Astrocyte of the cerebellum (primary cell): ENCODE results near the gene PHF21B.
"Not testable (repeated sequence)": the region's sequence is repeated elsewhere in the genome, so short reads cannot be mapped to it uniquely, and the experiment has no call there.

ENCODE experiments used
- DNase-seq: peaks from one replicate; pipeline ENCODE4 v3.0.0-alpha.2; 2011; ENCODE audit warnings: low read depth
- H3K4me3 ChIP-seq: 2 replicates; pipeline ENCODE4 v1.5.1; 2011; ENCODE audit warnings: mild to moderate bottlenecking, low read depth, low read length, moderate library complexity
- in situ Hi-C: cut with HindIII; loops from 2 replicates; pipeline ENCODE4 v1.10.0; 2017; ENCODE audit warnings: low sequenced_read_pairs
- TF ChIP-seq, protein P1 (sequence below): IDR thresholded peaks from 2 replicates; pipeline ENCODE4 v1.5.1; 2012; ENCODE audit warnings: low read length, low read depth, moderate library complexity, mild to moderate bottlenecking; ENCODE audit errors: missing control alignments

The PHF21B gene

DNA sequence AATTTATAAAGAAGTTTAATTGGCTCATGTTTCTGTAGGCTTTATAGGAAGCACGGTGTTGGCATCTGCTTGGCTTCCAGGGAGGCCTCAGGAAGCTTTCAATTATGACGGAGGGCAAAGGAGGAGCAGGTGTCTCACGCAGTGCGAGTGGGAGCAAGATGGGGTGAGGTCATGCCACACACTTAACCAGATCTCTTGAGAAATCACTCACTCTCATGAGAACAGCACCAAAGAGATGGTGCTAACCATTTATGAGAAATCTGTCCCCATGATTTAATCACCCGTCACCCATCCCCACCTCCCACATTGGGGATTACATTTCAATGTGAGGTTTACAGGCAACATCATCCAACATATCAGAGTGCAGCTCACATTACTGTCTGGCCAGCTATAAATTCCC is 153.9 kb downstream of the PHF21B start:
- DNase-seq = no peak
- H3K4me3 ChIP-seq = no peak overlapping the region
- in situ Hi-C loops = no loop called here
- TF ChIP-seq, protein P1, sequence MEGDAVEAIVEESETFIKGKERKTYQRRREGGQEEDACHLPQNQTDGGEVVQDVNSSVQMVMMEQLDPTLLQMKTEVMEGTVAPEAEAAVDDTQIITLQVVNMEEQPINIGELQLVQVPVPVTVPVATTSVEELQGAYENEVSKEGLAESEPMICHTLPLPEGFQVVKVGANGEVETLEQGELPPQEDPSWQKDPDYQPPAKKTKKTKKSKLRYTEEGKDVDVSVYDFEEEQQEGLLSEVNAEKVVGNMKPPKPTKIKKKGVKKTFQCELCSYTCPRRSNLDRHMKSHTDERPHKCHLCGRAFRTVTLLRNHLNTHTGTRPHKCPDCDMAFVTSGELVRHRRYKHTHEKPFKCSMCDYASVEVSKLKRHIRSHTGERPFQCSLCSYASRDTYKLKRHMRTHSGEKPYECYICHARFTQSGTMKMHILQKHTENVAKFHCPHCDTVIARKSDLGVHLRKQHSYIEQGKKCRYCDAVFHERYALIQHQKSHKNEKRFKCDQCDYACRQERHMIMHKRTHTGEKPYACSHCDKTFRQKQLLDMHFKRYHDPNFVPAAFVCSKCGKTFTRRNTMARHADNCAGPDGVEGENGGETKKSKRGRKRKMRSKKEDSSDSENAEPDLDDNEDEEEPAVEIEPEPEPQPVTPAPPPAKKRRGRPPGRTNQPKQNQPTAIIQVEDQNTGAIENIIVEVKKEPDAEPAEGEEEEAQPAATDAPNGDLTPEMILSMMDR = no peak

DNA sequence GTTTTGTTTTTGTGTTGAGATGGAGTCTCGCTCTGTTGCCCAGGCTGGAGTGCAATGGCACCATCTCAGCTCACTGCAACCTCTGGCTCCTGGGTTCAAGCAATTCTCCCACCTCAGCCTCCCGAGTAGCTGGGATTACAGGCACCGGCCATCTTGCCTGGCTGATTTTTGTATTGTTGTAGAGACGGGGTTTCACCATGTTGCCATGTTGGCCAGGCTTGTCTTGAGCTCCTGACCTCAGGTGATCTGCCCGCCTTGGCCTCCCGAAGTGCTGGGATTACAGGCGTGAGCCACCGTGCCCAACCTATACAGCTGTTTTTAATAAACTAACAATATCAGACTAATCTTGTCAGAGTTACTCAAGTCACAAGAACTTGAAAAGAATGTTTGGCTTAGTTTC is 155.2 kb downstream of the PHF21B start:
- in situ Hi-C loops, H3K4me3 ChIP-seq, DNase-seq: not testable (repeated sequence)

DNA sequence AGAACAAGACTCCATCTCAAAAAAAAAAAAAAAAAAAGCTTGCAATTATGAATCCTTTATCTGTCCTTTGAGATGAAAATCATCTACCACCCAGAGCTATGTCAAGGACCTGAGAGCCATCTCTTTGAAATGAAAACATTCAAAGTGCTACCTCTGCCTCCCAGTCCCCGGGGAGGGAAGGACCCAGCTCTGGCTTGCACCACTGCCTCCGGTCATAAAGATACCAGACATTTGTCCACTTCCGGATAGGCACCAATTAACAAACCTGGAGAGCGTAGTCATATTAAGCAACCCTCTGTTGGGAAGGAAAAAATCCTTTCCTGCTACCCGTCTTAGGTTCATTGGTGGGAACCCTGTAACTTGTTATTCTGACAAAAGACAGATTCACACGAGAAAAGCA is 158.9 kb downstream of the PHF21B start:
- no peak for DNase-seq
- TF ChIP-seq, protein P1 = no peak
- no peak overlapping the region for H3K4me3 ChIP-seq
- in situ Hi-C loops = no loop called here

DNA sequence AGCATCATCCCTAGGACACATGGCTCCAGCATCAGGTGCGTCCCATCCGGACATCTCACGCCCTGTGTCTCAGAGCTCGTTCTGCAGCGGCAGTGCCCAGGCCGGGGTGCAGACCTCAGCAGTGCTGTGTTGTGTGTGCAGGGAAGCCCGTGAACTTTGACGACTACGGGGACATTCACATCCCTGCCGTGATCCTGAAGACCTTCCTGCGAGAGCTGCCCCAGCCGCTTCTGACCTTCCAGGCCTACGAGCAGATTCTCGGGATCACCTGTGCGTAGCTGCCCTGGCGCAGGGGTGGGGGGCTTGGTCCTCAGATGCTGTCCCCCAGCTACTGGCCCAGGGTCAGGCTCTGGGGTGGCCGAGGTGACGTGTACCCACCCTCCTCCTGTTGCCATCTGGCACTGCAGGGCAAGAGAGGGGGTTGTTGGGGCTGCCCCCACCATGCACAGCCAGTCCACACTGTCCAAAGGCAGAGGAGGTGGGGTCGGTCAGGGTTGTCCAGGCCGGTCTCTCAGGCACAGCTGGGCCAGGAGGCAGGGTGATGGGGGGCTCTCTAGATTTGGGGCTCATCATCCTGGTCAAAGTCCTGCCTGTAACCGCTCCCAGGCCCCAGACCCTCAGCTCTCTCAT is 160.9 kb downstream of the PHF21B start:
- H3K4me3 ChIP-seq = no peak overlapping the region
- in situ Hi-C loops = no loop called here
- TF ChIP-seq, protein P1 = no peak
- DNase-seq = no peak

DNA sequence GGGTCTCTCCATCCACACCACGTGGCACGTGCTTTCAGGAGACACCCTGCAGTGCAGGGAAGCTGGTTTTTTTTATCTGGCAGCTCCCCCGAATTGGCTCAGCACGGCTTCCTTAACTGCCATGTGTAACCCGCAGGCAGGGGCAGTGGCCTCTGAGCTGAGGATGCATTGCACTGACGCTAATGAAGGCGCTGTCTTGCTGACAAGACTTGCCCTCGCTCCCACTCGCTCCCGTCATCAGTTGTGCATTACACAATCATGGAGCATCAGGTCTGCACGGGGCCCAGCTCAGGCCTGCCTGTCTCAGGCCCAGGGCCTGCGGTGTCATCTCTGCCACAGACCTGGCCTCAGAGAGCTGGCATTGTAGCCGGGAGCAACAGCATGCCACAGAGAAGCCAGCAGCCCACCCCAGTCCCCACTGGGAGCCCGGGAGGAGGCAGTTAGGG is 161.5 kb downstream of the PHF21B start:
- no peak for DNase-seq
- TF ChIP-seq, protein P1 = no peak
- H3K4me3 ChIP-seq = no peak overlapping the region
- in situ Hi-C loops = no loop called here

DNA sequence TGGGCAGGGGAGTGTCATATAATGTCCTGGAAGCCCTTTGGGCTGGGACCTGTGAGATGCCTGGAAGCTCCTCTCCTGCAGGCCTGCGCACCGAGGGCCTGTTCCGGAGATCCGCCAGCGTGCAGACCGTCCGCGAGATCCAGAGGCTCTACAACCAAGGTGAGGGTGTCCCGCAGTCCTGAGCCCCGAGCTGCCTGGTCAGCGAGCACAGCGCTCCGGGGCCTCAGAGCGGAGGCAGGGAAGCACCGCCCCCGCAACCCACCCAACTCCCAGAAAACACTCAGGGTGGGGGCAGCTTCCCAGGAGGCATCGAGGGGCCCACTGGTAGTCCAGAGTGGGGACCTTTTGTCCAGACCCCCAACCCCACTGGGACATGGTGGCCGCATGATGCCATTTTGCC is 161.9 kb downstream of the PHF21B start:
- TF ChIP-seq, protein P1 = no peak
- no peak for DNase-seq
- in situ Hi-C loops = no loop called here
- H3K4me3 ChIP-seq = no peak overlapping the region

DNA sequence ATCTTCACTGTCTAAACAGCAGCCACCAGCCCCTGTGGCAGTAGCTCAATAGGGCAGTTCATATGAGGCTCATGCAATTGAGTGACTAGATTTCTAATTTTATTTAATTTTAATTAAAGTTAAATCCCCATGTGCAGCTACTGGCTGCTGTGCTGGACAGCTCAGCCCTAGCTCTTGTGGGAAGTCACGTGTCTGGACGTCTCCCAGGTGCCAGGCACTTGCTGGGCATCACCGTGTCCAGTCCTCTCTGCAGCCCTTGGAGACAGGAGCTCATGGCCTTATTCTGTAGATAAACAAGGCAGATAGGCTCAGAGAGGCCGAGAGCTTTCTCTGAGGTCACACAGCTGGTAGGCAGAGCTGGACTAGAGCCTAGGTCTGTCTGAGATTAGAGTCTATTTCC is 162.4 kb downstream of the PHF21B start:
- no peak overlapping the region for H3K4me3 ChIP-seq
- no peak for DNase-seq
- in situ Hi-C loops = no loop called here
- TF ChIP-seq, protein P1 = no peak
